ENCODE data around the gene BMPR1A. TPM values are rescaled to one million over a fixed set of nuclear protein-coding genes. Genes with fewer than 3 reads are reported as not detected.

BMPR1A gene
- total and polyA plus RNA-seq, 9 of the 15 experiments (the other 6 are each of a cell fraction or from before 2014, with no cell fraction given) = 1.6 to 17.5 (median 9.1) TPM

GRCh38 chr10:86851328-86852207 is 95.1 kb downstream of the BMPR1A start (continued):
- TF ChIP-seq ZNF407 (IDR thresholded peaks at IDR 0.05; ENCODE audit: low read depth) (no peak), SP1 (CRISPR knock-in tag; IDR thresholded peaks at IDR 0.05) (no peak), MAFK (IDR thresholded peaks at IDR 0.05; ENCODE audit: low read length) (peak; percentile 46; the same call in 1 of the 2 replicates), KAT7 (CRISPR knock-in tag; IDR thresholded peaks at IDR 0.05; ENCODE audit: borderline replicate concordance) (no peak), MGA (IDR thresholded peaks at IDR 0.05) (no peak), PPARD (CRISPR knock-in tag; IDR thresholded peaks at IDR 0.05) (no peak)

Data from K562 (cell line).